Activated T-helper 1 cell treated with anti-CD3 and anti-CD28 coated beads, Interleukin-2, amount 50 U/mL, for 16 hours (primary cell): Measurements from ENCODE around the gene NTN1.

Source experiments
- DNase-seq, 2 donors: peaks; one replicate each; pipeline ENCODE4 v3.0.0-alpha.2; 2020; ENCODE audit warnings: low read depth in 1 of 2, low spot score in 1 of 2

NTN1 gene

DNA sequence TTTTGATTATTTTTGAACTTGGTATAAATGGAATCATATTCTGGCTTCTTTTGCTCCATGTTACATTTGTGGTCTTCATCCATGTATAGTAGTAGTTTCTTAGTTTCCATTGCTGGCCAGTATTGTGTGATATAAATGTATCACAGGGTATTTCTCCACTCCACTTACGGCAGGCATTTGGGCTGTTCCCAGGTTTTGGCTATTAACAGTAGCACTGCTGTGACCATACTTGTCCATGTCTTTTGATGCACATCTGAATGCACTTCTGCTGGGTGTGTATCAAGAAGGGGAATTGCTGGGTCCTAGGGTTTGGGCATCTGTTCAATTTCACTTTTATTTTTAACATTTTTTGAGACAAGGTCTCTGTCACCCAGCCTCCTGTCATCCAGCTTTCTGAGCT lies 13.9 kb downstream of the NTN1 start:
- DNase-seq: no peak

GRCh38 chr17:9036336-9036735 lies 15.0 kb downstream of the NTN1 start:
- no peak for DNase-seq

DNA sequence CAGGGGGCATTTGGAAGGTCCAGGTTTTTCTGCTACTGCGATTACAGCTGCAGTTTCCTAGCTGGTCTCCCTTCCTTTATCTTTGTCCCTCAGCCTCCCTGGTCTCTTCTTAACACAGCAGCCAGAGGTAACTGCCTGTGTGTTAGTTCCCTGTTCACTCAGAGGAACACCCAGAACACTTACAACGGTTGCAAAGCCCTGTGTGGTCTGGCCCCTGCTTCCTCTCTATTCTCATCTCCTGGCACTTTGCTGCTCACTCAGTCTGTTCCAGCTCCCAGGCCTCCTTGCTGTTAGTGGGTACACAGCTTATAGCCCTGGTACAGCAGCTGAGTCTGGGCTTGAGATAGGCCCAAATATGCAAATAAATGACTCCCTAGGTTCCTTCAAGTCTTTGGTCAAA lies 16.4 kb downstream of the NTN1 start:
- DNase-seq: no peak

GRCh38 chr17:9038380-9038779 lies 17.1 kb downstream of the NTN1 start:
- DNase-seq: no peak

GRCh38 chr17:9044772-9045463 lies 23.6 kb downstream of the NTN1 start:
- no peak for DNase-seq

DNA sequence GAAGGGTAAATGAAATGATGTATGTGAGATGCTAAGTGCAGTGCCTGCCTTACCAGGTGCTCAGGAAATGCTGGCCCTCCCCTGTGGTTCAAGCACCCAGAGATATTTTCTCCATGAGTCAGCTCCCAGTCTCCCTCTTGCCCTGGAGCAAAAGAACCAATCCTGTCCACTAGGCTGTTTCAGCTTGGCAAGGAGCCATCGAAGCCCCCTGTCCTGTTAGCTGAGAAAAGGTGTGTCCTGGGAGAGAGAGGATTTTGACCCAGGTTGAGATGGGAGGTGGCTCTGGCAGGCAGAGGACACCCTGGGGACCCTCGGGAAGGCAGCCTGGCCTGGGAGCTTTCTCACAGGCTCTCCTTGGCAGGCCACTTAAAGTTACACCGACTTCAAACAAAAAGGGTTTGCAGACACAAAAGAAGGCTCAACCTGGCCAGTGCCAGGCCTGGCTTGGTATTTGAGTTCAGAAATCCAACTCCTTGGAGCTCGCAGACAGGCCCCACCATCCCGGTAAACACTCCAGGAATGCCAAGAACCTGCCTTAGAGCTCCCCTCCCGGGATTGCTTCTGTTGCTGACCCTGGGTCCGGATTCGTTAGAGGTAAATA lies 29.6 kb downstream of the NTN1 start:
- DNase-seq: no peak

DNA sequence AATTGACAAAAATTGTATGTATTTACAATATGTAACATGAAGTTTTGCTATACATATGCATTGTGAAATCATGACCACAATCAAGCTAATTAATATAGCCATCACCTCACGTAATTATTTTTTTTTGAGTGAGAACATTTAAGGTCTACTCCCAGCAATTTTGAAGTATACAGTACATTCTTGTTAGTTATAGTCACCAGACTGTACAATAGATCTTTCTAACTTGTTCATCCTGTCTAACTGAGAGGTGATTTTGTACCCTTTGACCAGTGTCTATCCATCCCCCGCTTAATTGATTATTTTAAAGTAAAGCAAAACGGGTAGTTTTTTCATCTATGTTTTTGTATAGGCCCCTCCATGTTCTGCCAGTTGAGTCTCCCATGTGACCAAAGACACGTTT lies 30.3 kb downstream of the NTN1 start:
- DNase-seq: no peak

- no peak for DNase-seq
Measured at GRCh38 chr17:9052921-9053320, 31.6 kb downstream of the NTN1 start.

DNA sequence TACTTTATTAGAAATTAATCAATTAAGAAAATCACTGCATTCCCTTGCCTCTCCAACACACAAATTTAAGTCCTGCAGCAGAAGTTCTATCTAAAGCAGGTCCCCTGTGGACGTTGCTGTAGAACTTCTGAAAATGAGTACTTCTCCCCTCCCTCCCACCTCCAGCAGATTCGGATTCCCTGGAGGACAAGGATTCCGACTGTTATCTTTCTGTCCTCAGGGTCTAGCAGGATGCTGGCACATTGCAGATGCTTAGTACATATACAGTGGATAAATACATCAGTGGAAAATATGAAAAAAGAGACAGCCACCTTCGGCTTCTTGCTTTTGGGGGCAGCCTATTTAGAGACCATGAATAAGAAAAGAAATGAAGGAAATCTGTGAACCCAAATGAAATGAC lies 32.1 kb downstream of the NTN1 start:
- DNase-seq: no peak

- DNase-seq: no peak
Measured at GRCh38 chr17:9054126-9054975, 33.0 kb downstream of the NTN1 start.

- DNase-seq: no peak
Measured at GRCh38 chr17:9055281-9055680, 34.0 kb downstream of the NTN1 start.

GRCh38 chr17:9056566-9056965 lies 35.3 kb downstream of the NTN1 start:
- DNase-seq: no peak

DNA sequence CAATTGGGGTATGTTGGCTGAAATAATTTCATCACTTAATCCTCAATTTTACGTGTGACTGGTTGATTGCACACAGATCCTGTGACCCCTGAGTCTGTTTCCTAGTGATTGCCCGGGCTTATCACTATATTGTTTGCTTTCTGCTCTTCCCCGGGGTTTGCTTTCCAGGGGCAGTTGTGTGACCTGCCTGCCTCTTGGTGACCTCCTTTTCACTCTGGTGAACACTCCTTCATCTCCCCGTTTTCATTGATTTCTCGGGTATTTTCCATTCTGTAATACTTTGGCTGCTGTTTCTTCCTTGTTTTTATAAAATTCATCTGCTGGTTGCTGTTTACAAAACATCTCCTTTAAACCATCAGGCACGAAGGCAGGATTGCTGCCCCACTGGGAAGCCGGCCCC lies 36.0 kb downstream of the NTN1 start:
- no peak for DNase-seq

DNA sequence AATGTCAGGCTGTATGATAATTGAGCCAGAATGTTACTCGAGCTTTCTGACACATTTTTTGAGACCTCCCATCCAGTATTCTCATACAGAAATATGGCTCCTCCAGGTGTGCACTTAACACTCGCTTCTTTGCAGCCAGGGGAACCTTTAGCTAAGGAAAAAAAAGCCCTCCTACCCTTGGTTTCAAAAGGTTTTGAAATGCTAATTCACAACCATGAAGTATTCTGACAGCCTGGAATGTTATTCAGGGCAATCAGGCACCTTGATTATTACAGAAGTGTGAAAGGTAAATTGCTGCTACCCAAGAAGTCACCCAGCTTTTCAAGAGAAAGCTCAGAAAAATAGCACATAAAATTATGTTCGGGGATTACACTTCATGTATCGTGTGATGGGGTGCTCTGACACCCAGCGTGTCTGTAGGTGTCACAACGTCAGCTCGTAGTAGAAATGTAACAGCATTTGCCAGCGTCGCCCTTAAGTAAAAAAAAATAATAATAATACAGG lies 41.1 kb downstream of the NTN1 start:
- DNase-seq: no peak

GRCh38 chr17:9064311-9064834 lies 43.1 kb downstream of the NTN1 start:
- no peak for DNase-seq

- DNase-seq: no peak
Measured at GRCh38 chr17:9071016-9071415, 49.7 kb downstream of the NTN1 start.

- no peak for DNase-seq
Measured at GRCh38 chr17:9071811-9072498, 50.6 kb downstream of the NTN1 start.

DNA sequence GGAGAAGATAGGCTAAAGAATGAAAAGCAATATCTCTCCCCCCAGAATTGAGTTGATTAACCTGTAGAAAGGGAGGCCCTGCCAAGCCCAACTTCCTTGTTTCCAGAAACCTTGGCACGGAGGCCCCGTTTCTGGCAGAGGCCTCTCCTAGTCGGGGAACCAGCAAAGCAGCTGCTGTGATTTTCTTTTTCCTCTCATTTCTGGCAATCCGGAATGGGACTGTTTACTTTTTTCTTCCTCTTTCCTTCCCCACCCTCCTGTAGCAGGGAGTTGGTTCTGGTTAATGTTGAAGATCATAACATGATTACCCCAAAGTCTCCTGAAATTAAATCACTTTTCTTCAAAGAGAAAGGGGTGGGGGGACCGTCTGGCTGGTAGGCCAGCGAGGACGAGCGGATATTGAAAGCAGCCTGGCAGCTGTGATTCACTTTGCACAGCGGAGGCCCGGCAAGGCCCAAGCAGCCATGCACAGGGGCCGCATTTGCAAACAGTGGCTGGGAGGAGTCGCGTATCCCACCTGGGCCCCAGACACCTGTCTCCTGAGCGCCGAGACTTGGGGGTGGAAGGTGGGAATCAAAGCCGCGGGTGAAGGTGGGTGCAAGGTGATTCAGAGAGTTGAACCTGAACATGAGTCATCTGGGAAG lies 51.5 kb downstream of the NTN1 start:
- DNase-seq: no peak

DNA sequence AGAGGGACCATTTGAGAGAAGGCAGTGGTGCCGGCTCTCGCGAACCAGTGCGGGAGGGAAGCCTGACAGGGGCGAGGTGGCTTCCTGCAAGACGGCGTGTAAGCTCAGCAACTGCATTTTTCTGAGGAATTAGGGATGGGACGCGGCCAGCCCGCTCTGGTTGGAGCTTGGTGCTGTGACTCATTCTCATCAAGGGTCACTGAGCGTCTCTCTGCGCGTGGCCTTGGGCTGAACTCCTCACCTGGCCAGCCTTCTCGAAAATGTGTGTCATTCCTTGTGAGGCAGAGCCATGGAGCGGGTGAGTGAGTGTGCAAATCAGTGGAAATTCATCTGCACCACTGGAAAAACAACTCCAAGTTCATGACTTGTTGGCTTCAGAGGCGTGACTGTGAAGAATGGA lies 52.8 kb downstream of the NTN1 start:
- DNase-seq: no peak

- no peak for DNase-seq
Measured at GRCh38 chr17:9079461-9080103, 58.3 kb downstream of the NTN1 start.
